AG08395 (cell line): ENCODE data around the gene UTF1.

Source experiments
- DNase-seq: peaks from one replicate; pipeline ENCODE4 v3.0.0; 2012; ENCODE audit warnings: mixed read lengths, low spot score

The UTF1 gene

DNA sequence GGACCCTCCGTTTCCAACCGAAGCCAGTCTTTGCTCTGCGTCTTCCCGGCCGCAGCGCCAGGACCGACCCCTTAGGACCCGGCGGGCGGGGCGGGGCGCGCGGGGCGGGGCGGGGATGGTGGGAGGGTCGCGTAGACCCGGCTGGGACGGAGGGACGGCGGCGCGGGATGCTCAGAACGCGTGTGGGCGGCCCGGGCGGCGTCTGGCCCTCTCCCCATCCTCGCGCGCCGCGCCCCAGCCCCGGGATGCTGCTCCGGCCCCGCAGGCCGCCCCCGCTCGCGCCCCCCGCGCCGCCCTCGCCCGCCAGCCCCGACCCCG is at the start of gene UTF1:
Gene UTF1 (plus strand): TSS at position 174 of the 318 bp plus-strand sequence. CDS start 72 bp downstream, at position 246.
- no peak for DNase-seq

- DNase-seq = no peak
Measured at GRCh38 chr10:133180965-133181639, 48.9 kb upstream of the UTF1 start.

- DNase-seq = no peak
Measured at GRCh38 chr10:133182190-133182589, 47.8 kb upstream of the UTF1 start.

- DNase-seq = no peak
Measured at GRCh38 chr10:133182791-133183645, 47.0 kb upstream of the UTF1 start.

DNA sequence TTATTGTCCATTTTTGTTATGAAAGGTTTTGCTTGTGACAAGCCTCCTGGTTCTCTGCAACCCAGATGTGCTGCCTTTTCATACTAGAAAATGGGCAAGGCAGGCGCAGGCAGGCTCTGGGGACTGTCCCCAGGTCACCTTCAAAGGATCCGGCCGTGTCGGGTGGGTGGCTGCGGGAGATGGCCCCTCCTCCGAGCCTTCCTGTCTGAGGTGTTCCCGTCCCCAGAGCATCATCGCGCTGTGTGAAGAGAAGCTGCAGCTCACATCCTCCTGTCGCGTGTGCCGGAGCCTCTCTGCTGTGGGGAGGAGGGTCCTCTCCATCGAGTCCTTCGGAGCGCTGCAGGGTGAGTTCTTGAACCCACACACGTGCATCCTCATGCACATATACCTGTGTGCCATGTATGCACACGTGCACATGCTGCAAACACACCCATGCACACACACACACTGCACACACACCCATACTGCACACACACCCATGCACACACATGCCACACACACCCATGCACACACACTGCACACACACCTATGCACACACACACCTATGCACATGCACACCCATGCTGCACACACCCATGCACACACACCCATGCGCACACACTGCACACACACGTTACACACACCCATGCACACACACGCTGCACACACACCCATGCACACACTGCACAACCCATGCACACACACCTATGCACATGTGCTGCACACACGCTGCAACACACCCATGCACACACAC is 46.2 kb upstream of the UTF1 start:
- no peak for DNase-seq

- DNase-seq = no peak
Measured at GRCh38 chr10:133184591-133185244, 45.3 kb upstream of the UTF1 start.

GRCh38 chr10:133185421-133185820 is 44.6 kb upstream of the UTF1 start:
- DNase-seq = no peak

DNA sequence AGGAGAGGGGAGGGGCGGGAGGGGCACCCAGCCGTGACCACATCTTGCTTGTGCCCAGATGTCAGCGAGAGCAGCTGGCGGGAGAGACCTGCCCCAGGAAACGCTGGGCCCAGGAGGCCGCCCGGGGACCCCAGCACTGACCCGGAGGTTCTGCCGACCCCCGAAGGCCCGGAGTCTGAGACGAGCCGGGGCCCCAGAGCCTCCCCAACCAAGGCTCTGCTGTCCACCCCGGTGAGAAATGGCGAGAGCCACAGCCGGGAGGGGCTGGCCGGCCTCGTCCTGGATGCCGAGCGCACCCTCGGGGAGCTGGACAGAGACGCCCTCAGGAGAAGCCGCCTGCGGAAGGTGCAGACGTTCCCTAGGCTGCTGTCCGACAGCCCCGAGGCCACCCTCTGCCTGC is 44.1 kb upstream of the UTF1 start:
- no peak for DNase-seq

DNA sequence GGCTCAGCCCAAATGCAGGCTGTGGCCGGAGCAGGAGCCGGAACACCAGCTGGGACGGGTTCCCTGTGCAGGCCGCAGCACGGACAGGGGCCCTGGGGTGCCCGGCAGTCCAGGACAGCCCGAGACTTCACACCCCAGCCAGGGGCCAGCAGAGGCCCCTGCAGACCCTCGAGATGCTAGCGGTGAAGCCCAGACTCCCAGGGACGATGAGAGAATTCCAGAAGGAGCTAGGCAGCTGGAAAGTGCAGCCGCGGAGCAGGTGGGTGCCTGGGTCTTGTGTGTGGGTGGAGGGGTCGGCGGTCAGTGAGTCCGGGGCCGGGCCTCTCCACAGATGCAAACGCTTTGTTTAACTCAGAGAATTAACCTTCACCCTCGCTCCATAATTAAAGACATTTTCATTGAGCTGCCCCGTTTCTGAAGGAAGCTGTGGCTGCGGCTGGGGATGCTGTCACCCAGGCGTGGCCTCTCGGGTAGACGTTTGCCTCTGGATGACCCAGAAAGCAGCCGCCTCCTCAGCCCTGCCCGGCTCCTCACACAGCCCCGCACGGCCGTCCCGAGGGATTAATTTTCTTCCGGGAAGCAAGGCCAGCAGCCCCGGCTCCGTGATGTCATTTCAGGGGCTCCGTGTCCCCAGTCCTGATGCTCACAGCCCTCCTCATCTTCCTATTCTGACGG is 43.5 kb upstream of the UTF1 start:
- no peak for DNase-seq

DNA sequence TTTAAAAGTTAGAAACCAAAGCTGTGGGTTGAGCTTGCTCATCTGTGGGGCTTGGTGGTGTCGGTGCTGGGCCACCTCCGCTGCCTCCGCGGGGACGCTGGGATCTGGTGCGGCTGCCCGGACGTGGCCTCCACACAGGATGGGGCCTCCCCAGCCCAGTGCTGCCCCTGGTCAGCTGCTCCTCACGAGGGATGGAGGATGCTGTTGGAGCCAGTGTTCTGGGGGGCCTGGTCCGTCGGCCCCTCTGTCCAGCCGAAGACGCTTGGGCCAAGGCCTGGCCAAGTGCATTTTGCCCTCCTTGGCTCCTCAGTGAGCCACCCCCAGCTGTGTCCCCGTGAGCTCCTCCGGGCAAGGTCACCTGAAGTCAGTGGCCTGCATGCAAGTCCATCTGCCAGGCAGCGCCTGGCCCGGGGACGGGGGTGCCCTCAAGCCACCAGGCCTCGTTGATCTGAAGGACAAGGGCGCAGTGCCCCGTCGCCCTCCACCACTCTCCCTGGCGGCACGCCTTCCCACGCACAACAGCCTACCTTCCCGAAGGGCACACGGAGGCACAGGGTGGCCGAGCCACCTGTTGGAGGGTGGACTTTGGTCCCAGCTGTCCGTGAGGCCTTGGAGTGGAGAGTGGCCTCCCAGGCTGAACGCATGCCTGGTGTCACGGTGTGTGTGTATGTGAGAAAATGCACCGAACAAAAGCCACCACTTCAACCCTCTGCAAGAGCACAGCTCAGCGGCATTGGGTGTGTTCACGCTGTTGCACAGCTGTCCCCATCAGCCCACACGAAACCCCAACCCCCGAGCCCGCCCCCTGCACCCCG is 42.7 kb upstream of the UTF1 start:
- no peak for DNase-seq

DNA sequence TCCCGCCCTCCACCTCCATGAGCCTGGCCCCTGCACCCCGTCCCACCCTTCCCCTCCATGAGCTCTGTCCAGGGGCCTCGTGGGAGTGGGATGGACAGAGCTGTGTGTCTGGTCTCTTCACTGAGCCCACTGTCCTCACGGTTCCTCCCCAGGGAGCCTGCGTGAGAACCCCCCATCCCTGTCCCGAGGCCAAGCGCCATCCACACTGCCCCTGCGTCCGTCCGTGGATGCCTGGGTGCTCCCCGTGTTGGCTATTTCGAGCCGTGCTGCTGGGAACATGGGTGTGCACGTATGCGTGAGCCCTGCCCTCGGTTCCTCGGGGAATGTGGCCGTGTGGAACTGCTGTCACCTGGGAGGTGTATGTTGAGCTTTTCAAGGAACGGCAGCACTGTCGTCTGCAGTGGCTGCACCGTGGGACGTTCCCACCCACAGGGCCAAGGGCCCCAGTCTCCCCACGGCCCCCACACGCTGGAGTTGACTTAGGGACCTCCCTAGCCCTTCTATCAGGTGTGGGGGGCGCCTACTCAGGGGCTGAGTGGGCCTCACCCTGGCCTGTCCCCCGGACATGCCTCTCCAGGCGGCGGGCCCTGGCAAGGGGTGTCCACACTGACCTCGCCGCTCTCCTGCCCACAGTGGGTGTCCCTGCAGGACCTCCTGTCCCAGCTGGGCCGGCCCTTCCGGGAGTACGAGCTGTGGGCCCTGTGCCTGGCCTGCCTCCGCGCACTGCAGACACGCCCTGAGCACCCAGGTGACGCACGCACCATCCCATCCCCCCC is 41.9 kb upstream of the UTF1 start:
- no peak for DNase-seq

DNA sequence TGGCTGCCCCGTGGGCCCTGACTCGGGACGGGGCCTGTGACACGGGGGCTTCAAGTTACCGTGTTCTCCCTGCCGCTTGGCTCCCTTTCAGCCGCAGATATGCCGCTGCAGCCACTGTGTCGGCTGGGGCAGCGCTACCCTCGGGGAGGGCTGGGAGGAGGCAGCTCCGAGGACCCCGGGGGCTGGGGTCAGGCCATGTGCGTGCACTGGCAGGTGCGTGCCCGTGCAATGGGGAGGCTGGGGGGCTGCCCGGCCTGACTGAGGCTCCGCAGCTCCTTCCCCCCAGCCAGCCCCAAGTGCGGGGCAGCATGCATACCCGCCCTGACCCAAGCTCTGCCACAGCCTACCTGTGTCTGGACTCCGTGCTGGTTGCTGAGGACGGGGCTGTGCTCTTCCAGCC is 40.8 kb upstream of the UTF1 start:
- no peak for DNase-seq

DNA sequence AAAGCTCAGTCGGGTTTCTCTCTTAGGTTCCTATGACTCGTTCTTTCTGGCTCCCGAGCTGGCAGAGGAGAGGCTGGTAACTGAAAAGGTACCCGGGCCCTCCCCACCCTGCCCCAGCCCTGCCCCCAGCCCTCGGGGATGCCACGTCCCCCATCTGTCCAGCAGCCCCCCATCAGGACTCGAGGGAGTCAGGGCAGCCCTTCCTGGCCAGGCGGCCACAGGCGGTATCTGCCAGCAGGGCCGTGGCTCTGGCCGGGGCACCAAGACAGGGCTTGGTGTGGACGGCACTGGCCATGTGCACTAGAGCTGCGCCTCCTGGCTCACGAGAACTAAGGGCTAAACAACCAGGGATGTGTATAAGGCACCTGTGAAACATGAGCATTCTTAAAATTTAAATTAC is 40.3 kb upstream of the UTF1 start:
- no peak for DNase-seq

DNA sequence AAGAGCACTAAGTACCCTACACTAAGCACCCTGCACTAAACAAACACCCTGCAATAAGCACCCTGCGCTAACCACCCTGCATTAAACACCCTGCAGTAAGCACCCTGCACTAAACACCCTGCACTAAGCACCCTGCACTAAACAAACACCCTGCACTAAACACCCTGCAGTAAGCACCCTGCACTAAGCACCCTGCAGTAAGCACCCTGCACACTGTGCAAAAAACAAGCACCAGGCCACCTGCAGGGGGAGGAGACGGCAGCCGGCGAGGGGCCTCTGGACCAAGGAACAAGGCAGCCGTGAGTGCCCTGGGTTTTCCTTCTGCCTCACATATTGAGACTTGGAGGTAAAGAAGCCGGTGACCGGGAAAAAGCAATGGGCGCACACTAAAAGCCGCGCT is 39.8 kb upstream of the UTF1 start:
- no peak for DNase-seq

- no peak for DNase-seq
Measured at GRCh38 chr10:133191651-133192050, 38.4 kb upstream of the UTF1 start.

DNA sequence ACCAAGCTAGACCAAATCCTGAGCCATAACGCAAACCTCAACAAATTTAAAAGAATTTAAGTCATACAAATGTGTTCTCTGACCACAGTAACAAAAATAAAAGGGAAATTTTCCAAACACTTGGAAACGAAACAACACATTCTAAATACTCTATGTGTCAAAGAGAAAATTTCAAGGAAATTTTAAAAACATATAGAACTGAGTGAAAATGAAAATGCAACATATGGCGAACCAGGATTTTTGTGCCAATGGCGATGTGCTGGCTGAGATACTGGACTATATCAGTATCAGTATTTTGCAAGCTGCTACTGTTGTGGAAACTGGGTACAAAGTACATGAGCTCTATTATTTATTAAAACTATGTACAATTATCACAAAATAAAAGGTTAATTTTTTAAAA is 35.9 kb upstream of the UTF1 start:
- no peak for DNase-seq

GRCh38 chr10:133195096-133195495 is 34.9 kb upstream of the UTF1 start:
- DNase-seq = no peak

DNA sequence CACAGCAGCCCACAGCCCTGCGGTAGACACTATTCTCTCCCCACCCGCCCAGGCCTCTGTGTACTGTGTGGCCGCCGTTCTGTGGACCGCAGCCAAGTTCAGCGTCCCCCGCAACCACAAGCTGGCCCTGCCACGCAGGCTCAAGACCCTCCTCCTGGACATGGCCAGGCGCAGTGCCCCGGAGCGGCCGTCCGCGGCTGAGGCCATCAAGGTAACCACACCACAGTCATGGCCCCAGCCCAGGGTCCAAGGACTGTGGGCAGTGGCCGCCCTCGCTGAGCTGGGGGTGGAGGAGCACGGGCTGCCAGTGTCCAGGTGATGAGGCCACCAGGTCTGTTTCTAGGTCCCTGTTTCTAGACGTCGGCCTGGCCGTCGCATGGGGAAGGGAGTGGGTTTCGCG is 34.4 kb upstream of the UTF1 start:
- no peak for DNase-seq

DNA sequence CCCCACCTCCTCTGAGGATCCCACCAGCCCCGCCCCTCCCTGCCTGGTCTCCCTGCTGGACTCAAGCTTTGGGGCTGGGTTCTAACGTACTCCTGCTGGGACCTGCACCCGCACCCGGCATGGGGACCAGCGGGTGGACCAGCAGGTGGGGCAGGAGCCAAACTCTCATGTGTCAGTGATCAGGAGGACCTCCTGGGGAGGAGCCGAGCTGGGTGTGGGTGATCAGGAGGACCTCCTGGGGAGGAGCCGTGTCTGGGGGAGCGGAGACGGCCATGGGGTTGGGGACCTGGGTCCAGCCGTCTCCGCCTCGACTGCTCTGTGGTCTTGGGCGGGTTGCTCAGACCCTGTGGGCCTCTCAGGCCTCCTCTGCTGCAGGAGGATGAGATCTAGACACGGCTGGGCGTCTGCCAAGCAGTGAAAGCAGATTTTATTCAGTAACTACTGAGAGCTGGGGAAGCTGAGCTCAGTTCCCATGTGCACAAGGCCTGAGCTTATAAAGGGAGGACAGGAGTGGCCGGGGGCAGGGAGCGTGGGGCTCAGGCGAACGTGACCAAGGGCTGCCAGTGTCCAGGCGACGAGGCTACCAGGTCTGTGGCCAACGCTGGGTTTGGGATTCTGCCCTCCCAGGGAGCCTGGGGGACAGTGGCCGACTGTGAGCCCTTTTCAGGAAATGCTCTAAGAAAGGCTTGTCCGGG is 33.6 kb upstream of the UTF1 start:
- no peak for DNase-seq
